CD4-positive, alpha-beta T cell (primary cell): ENCODE measurements around the gene PRPF18. TPM values are rescaled to one million over a fixed set of nuclear protein-coding genes. Genes with fewer than 3 reads are reported as not detected.

ENCODE experiments used
- ATAC-seq: fragments of 200-7000 bp; cut with Tn5 transposase; one replicate; pipeline ENCODE4 v1.10.0; 2022; ENCODE audit warnings: mild to moderate bottlenecking; ENCODE audit not compliant: poor library complexity
- CTCF ChIA-PET: fragments of 350-600 bp; sonication (Branson Sonifier 250); formaldehyde crosslinking; loops from one replicate; lab custom pipeline; 2021; ENCODE audit warnings: antibody characterized with exemption, inconsistent platforms; lab: Charles Lee
- POLR2A ChIA-PET: fragments of 350-600 bp; sonication (Branson Sonifier 250); formaldehyde crosslinking; loops from one replicate; lab custom pipeline; 2021; ENCODE audit warnings: antibody characterized with exemption, inconsistent platforms; lab: Charles Lee
- DNase-seq, 14 experiments: peaks; one replicate each; pipeline ENCODE4 v3.0.0-alpha.2; 2013 to 2020; ENCODE audit warnings: mixed read lengths in 2 of 14
- H3K27ac ChIP-seq, 2 donors: one replicate each; pipeline versions ENCODE4 v1.5.1 to v1.7.0; 2013; ENCODE audit warnings: low read length in 2 of 2, low read depth in 1 of 2, mild to moderate bottlenecking in 1 of 2
- H3K27me3 ChIP-seq, 2 experiments: 1 replicate in 1 of 2; 2 replicates in 1 of 2; pipeline versions ENCODE4 v1.6.1 to v1.7.0; 2013; ENCODE audit warnings: low read length in 2 of 2, control low read depth in 1 of 2, mild to moderate bottlenecking in 1 of 2, moderate library complexity in 1 of 2; ENCODE audit not compliant: insufficient read depth in 2 of 2, control insufficient read depth in 1 of 2
- H3K36me3 ChIP-seq: one replicate; pipeline ENCODE4 v1.6.1; 2013; ENCODE audit warnings: low read length, control low read depth; ENCODE audit not compliant: insufficient read depth
- H3K4me1 ChIP-seq: one replicate; pipeline ENCODE4 v1.6.1; 2013; ENCODE audit warnings: low read length, control low read depth; ENCODE audit not compliant: insufficient read depth
- H3K4me3 ChIP-seq: one replicate; pipeline ENCODE4 v1.5.1; 2013; ENCODE audit warnings: mild to moderate bottlenecking, low read length, moderate library complexity
- H3K9me3 ChIP-seq, 2 experiments: 1 replicate in 1 of 2; 2 replicates in 1 of 2; pipeline versions ENCODE4 v1.6.1 to v1.7.0; 2013; ENCODE audit warnings: low read length in 2 of 2, mild to moderate bottlenecking in 2 of 2, control low read depth in 1 of 2, moderate library complexity in 1 of 2; ENCODE audit not compliant: control insufficient read depth in 1 of 2, insufficient read depth in 1 of 2
- H3K27ac Mint-ChIP-seq: one replicate; pipeline ENCODE4 v1.8.0; 2020; ENCODE audit warnings: mixed read lengths
- H3K27me3 Mint-ChIP-seq: one replicate; pipeline ENCODE4 v1.8.0; 2021; ENCODE audit warnings: mixed read lengths
- H3K36me3 Mint-ChIP-seq: one replicate; pipeline ENCODE4 v1.8.0; 2021; ENCODE audit warnings: low read depth, mixed read lengths
- H3K4me1 Mint-ChIP-seq: one replicate; pipeline ENCODE4 v1.8.0; 2021; ENCODE audit warnings: low read depth, mixed read lengths
- H3K4me3 Mint-ChIP-seq: one replicate; pipeline ENCODE4 v1.8.0; 2020; ENCODE audit warnings: mild to moderate bottlenecking, mixed read lengths
- H3K9me3 Mint-ChIP-seq: one replicate; pipeline ENCODE4 v1.8.0; 2020; ENCODE audit warnings: mixed read lengths
- intact Hi-C, 2 experiments: fragments of 100-400 bp; cut with DNase I in 1 of 2; cut with micrococcal nuclease in 1 of 2; formaldehyde crosslinking; loops; one replicate each; pipeline versions ENCODE4 v1.15.1 to v1.9.0; 2023 to 2025; cut with DNase I, micrococcal nuclease
- total RNA-seq, 174 experiments: library from RNA in 2 of 174; stranded (reverse) in 2 of 174; gene quantifications; one replicate each; pipeline ENCODE4 v1.2.3 and lab custom pipeline; 2021 to 2026
- TF ChIP-seq, protein P1 (sequence below): fragments of 200-600 bp; IDR thresholded peaks from one replicate; pipeline ENCODE4 v1.8.0; 2022; ENCODE audit warnings: antibody characterized with exemption, mild to moderate bottlenecking

PRPF18 gene
- total RNA-seq, 2 experiments from 2014 or later, result 20.7 to 22.7 TPM

DNA sequence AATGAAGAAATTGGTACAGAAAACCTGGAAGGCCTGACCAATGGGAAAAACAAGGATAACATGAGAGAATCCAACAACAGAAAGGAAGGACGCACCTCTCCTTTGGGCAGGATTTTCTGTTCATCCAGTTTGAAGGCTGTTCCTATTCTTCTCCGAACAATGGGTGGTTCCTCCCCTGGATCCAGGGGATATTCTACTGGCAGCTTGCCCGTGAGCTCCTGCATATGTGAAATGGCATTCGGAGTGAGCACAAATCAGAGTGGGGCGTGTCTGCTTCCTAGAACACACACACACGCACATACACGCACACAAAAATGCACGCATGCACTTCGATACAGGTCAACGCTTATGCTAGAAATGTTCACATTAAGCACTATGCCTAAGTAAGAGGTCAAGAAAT is 83.5 kb downstream of the PRPF18 start:
- Histone ChIP-seq H3K27me3 (no peaks in the 10 kb centered on the region), H3K36me3 (no peaks in the 10 kb centered on the region), H3K4me3 (no peak overlapping the region), H3K27ac (no peak overlapping the region), H3K9me3 (no peaks in the 10 kb centered on the region), H3K4me1 (no peaks in the 10 kb centered on the region)
- CTCF ChIA-PET, result no interaction called here
- Mint-ChIP-seq H3K9me3 (no peaks in the 10 kb centered on the region), H3K27ac (no peak overlapping the region), H3K4me3 (no peak overlapping the region), H3K27me3 (no peaks in the 10 kb centered on the region), H3K4me1 (no peaks in the 10 kb centered on the region), H3K36me3 (no peaks in the 10 kb centered on the region)
- intact Hi-C loops, result no loop called here
- POLR2A ChIA-PET, result no interaction called here
- DNase-seq, result no peak
- TF ChIP-seq, protein P1, sequence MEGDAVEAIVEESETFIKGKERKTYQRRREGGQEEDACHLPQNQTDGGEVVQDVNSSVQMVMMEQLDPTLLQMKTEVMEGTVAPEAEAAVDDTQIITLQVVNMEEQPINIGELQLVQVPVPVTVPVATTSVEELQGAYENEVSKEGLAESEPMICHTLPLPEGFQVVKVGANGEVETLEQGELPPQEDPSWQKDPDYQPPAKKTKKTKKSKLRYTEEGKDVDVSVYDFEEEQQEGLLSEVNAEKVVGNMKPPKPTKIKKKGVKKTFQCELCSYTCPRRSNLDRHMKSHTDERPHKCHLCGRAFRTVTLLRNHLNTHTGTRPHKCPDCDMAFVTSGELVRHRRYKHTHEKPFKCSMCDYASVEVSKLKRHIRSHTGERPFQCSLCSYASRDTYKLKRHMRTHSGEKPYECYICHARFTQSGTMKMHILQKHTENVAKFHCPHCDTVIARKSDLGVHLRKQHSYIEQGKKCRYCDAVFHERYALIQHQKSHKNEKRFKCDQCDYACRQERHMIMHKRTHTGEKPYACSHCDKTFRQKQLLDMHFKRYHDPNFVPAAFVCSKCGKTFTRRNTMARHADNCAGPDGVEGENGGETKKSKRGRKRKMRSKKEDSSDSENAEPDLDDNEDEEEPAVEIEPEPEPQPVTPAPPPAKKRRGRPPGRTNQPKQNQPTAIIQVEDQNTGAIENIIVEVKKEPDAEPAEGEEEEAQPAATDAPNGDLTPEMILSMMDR, result no peak
- ATAC-seq, result no peak

DNA sequence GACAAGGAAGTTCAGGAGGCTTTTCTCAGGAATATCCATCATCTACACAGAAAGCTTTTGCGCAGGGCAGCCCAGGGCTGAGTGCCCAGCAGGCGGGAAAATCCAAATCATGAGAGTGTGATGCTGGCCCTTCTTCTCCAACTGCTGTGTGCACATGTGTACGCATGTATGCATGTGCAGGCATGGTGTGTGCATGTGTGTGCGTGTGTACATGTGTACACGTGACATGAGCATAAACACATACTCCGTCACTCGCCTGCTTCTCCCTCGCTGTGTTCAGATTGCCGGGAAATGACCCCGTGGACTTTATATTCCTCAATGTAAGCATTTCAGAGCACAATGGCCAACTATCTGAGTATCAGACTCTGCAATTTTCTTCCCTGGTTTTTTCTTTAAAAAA is 85.1 kb downstream of the PRPF18 start:
- TF ChIP-seq, protein P1, result no peak
- Mint-ChIP-seq H3K4me3 (no peak overlapping the region), H3K27me3 (no peaks in the 10 kb centered on the region), H3K4me1 (no peaks in the 10 kb centered on the region), H3K27ac (no peak overlapping the region), H3K9me3 (no peaks in the 10 kb centered on the region), H3K36me3 (no peaks in the 10 kb centered on the region)
- no peaks in the 10 kb centered on the region for H3K36me3 ChIP-seq
- H3K4me1 ChIP-seq, result no peaks in the 10 kb centered on the region
- H3K27me3 ChIP-seq, result no peaks in the 10 kb centered on the region
- no peak overlapping the region for H3K27ac ChIP-seq
- ChIA-PET POLR2A (no interaction called here), CTCF (interaction anchor here (0.6 kb wide), 1 partner anchor 20 kb away, joined by 3 read pairs; no protein-coding TSS in a partner anchor)
- intact Hi-C loops, result no loop called here
- no peaks in the 10 kb centered on the region for H3K9me3 ChIP-seq
- no peak for DNase-seq
- ATAC-seq, result no peak
- H3K4me3 ChIP-seq, result no peak overlapping the region

DNA sequence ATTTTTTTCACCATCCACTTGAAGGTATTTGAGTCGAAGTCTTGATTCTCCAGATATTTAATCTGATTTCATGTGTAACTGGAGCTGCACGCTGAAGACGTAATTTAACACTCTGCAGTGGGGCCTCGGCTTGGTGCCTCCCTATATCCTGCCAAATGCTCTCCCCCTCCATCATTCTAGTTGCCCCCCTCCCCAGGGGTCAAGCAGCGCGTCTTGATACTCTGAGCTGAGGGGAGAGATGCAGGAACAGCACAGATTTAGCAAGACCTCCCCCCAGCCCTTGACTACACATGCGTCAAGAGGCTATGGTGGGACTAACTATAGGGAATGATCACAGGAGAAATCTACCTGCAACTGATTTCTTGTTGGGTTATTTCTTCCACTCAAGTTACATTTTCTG is 85.8 kb downstream of the PRPF18 start:
- Mint-ChIP-seq H3K4me1 (no peaks in the 10 kb centered on the region), H3K9me3 (no peaks in the 10 kb centered on the region), H3K4me3 (no peak overlapping the region), H3K36me3 (no peaks in the 10 kb centered on the region), H3K27ac (no peak overlapping the region), H3K27me3 (no peaks in the 10 kb centered on the region)
- ATAC-seq (no peak), DNase-seq (no peak)
- H3K9me3 ChIP-seq, result no peaks in the 10 kb centered on the region
- intact Hi-C loops, result no loop called here
- no peak overlapping the region for H3K4me3 ChIP-seq
- CTCF ChIA-PET, result interaction anchor here (0.6 kb wide), 1 partner anchor 19 kb away, joined by 3 read pairs; no protein-coding TSS in a partner anchor
- TF ChIP-seq, protein P1, result no peak
- no peaks in the 10 kb centered on the region for H3K4me1 ChIP-seq
- H3K27ac ChIP-seq, result no peak overlapping the region
- no peaks in the 10 kb centered on the region for H3K27me3 ChIP-seq
- H3K36me3 ChIP-seq, result no peaks in the 10 kb centered on the region
- POLR2A ChIA-PET, result no interaction called here
